GOT3 (cell line): ENCODE data around the gene HRK.

Source experiments
- DNase-seq: peaks from one replicate; lab custom pipeline; 2025; ENCODE audit warnings: mixed read lengths; lab: John Stamatoyannopoulos, UW

HRK gene

DNA sequence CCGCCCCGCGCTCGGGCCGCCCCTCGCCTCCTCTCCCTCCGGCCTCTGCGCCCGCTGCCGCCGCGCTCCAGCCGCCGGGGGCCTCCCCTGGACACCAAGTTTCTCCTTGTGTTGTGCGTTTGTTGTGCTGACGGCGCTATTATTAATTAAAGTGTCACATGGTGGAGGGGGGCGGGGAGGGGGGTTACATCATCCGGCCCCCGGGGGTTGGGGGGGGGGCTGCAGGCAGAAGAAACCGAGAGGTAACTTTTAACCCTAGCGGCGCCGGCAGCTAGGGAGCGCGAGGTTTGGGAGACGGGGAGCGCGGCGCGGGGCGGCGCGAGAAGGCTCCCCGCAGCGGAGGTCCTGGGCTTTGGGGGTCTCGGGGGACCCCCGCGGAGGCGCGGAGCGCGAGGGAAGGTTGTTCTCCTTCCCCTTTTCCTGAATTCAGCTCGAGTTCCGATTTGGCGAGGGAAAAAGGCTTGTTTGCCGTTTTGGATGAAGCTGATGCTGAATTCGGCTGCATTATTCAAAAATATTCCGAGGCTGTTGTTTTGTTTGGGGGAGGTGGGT is at the start of gene HRK:
HRK (minus strand) TSS at position 117 of the 552 bp plus-strand sequence. CDS start 134 bp downstream, outside the sequence.
- DNase-seq: no peak

DNA sequence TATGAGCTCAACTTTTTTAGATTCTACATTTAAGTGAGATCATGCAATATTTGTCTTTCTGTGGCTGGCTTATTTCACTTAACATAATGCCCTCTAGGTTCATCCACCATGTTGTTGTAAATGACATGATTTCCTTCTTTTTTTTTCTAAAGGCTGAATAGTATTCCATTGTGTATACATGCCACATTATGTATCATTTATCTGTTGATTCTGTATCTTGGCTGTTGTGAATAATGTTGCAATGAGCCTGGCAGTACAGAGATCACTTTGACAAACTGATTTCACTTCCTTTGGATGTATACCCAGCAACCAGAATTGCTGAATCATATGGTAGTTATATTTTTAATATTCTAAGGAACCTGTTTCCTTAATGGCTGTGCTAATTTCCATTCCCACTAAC is 48.6 kb upstream of the HRK start:
- DNase-seq: no peak

DNA sequence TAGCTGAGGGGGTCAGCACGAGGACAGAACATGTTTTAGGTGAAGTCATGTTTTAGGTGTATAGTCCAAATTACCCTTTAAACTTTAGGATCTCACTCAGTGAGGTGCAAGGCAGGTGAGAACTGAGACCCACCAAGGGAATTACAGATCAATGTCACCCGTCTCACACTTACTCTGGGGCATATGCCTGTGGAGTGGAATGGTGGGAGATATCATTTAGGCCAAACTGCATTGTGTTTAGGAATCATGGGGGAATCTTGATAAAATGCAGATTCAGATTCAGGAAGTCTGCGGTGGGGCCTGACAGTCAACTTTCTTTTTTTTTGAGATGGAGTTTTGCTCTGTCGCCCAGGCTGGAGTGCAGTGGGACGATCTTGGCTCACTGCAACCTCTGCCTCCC is 47.3 kb upstream of the HRK start:
- DNase-seq: no peak

DNA sequence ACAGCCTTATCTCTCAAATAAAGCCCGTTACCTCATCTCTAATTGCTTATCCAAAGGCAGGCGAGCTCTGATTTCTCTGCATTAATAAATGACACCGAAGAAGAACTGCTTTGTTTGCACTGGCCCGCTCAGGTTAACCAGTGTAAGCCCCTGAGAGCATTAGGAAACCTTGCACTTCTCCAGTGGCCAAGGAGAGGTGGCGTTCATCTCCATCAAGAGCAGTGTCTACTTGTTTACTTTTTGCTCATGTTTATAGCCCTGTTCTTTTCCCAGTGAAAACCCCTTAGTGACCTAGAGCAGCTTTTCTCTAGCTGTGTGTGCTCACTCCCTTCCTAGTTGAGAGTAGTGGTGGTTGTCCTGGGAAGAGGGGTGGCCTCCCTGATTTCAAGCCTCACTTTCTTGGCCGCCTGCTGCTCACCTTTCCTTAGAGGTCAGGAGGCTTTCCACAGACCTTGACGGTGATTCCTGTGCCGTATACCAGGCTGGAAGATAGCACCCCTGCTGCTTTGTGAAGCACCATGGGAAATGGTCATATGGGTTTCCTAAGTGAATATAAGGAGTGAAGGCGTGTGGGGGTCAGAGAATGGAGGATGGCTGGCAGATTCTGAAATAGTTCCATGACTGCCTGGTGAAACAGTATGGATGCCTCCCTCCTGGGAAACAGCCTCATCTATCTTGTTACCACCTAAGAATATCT is 46.2 kb upstream of the HRK start:
- DNase-seq: no peak

DNA sequence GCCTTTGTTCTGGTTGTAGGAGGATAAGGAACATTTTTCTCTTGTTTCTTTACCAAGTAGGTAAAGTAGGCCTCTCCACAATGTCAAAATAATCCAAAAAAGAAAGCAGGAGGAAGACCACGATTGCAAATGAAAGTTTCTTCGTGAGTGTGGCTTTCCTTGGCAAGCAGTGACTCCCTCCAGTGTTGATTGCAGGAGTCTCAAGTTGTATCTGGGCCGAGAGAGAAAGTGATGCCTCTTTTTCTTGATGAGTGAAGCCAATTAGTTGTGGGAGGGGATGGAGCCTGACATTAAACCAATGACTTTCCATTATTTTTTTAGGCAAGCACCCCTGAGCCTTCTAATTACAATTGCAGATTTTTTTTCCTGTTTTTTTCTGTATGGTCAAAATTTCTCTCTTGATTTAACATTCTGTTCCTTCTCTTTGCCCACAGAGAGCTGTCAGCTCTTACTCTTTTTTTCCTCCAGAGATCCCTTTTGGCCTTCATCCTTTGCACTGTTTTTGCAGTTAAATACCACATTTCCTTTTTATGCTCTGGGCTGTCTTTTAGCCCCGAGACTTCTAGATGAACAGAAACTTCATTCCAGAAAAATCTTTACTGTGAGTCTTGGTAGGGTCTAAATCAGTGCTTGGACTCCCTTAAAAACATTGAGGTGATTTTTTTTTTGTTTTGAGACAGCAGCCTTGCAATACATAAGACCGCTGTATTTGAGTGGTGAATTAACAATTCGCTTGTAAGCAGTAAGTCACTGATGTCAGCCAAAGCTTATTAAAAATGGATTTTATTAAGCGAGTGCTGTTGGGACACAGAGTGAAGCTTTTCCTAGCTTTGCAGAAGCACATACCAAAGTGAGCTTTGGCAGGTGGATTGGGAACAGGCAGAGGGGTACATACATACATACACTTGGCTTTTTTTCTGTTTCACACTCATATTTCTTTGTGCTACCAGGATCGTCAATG is 45.3 kb upstream of the HRK start:
- no peak for DNase-seq

DNA sequence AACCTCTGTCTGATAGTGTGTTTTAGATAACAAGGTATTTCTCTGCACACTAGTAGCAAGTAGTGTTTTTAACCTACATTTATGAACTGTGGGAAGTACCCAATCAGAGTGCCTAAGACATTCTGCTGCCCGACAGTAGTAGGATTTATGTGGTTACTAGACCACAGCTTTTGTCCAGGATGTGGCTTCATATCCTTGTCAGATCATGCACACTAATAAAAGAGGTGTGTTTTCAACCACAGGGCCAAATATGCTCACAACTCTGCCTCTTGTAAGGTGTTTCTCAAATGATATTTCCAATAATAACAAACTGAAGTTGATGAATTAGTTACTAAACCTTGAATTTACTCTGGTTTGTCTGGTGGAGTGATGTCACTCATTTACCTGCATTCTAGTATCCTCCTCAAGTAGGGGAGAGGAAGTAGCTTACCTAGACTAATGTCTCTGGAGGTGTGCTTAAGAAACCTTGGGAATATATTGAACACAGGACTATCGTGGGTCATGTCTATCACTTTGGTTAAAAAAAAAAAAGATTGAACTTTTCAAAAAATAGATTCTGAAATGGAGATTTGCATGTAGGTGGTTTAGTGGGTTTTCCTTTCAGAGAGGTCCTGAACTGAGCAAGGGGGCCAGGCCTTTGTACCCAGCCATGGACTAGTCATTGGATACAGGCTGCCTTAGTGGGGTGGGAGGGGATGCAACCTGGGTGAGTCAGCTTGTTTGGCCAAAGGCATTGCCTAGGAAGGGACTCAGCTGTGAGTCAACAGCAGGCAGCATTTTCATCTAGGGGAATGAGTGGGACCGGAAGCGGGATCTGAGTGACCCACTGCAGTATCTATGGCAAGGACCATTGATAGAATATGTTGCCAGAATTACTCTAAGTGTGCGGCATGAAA is 43.6 kb upstream of the HRK start:
- no peak for DNase-seq

DNA sequence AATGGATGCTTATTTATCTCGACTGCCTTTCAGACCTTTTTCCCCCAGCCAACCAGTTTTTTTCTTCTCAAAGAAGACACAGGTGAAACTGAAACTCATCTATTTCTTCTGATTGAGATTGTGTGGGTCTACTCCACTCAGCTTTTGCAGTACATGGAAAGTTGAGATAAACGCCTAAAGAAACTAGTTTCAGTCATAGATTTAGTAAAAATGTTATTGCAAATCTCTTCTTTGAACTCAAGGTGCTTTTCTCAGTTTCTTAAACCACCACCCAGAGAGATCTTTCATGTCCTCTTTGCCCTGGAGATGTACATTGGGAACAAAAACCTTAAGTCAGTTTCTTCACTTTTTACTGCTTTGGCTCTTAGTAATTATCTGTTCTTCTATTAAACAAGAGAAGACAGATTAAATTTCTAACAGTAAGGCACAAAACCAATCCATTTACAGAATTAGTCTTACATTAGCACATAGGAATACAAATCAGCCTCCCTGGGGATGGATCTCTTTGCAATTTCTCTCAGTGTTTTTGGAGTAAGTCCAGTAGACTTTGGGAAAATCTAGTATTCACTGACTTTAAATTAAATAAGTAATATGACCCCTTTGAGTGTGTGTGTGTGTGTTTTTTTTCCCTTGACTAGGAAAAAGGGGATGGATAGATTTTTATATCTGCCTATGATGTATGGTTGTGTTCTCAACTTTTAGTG is 41.1 kb upstream of the HRK start:
- DNase-seq: no peak

DNA sequence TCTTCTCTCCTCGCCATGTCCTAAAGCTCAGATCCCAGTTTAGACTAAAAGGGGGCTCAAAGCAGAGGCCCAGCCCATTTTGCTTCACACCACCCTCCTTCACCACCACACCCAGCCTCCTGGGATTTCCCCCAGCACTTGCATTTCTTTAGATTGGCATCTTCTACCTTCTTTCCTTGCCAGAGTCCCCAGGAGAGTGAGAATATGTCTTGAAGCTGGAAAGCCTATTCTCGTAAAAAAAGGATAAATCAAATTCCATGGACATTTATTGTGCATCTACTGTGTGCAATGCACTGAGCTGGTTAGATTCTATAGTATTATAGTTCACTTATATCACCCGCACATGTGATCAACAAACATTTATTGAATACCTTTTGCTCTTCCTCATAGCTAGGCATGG is 39.7 kb upstream of the HRK start:
- no peak for DNase-seq

DNA sequence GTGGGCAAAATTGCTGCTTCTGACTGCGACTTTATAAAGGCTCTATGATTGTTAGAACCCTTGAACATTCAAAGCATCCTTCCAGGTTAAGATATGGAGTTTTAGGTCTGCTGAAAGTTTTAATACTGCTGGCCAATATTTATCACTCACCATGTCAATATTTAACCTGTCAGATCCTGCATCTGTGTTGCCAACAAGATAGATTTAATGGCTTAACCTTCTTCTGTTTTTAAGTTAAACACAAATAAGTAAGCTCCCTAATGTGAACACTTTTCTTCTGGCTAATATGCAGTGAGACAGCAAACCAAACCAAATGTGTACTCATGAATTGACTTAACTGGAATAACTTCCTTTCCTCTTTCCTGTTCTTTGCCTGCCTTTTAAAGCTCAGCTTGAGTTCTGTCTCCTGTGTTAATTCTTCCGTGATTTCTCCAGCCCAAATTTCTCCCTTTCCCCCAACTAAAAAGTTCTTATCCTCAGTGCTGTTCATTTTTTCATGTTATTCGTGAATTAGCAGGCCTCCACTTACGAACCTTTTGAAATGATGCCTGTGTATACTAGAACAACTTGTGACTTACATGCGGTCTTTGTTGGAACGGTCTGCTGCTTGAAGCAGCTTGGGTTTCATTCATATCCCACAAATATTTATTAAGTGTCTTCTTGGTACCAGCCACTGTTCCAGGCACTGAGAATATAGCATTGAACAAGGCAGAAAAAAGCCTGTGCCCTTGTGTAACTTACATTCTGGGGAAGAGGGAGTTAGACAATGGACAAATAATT is 38.7 kb upstream of the HRK start:
- DNase-seq: no peak

DNA sequence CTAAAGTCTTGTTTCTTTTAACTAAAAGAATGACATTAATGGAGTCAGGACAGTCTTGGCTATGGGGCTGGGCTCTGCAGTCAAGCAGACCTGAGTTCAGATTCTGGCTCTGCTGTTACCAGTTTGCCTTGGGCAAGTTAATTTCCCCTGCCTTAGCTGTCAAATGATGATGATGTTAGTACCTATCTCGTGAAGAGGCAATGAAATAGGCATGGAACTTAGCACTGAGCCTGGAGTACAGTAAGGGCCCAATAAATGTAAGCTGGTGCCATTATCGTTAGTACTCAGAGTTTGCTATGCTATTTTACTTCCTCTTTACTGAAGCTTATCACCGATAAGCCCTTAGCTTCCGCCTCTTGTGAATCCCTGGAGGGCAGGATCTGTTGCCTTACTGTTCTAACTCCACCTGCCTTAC is 38.0 kb upstream of the HRK start:
- DNase-seq: no peak

DNA sequence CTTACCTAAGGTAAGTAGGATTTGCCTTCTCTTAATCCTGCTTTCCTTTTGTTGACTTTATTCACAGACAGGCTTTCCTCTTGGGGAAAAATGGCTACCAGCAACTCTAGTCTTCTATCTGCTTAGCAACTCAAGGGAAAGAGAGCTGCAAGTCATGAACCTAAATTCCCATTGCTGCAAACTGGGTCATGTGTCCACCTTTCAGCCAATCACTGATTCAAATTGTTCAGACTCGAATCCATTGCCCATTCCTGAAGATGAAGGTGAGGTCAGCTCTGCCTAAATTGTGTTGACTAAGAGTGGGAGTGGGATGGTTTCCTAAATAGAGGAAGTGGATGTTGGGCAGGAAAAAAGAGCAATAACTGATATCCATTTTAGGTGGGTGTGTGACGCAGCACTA is 37.2 kb upstream of the HRK start:
- DNase-seq: no peak

DNA sequence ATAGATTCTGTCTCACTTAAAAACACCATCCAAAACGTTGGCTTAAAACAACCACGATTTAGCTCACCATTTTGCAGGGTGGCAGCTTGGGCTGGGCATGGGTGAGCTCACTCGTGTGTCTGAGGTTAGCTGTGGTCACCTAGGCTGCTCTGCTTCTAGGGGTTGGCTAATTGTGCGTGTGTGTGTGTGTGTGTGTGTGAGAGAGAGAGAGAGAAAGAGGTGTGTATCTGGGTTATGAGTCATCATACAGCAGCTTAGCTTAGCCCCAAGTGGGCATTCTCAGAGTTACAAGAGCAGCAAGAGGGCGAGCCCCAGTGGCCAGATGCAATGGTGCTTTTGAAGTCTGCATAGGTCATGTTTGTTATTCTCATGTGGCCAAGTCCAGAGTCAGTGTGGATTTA is 35.5 kb upstream of the HRK start:
- no peak for DNase-seq

DNA sequence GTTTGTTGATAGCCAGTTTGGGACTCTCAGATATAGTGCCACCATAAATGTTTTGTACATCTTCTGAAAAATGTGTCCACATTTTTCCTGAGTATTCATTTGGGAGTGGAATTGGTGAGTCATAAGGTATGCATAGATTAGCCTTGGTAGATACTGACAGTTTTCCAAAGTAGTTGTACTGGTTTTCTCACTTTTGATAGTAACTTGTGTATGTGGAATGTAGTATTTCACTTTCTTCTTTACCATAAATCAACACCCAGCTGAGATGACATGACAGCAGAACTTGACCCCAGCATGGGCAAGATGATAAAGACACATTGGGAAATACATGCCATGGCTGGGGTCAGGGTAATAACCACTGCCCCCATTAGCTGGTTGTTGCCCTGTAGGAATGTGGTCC is 34.9 kb upstream of the HRK start:
- DNase-seq: no peak

DNA sequence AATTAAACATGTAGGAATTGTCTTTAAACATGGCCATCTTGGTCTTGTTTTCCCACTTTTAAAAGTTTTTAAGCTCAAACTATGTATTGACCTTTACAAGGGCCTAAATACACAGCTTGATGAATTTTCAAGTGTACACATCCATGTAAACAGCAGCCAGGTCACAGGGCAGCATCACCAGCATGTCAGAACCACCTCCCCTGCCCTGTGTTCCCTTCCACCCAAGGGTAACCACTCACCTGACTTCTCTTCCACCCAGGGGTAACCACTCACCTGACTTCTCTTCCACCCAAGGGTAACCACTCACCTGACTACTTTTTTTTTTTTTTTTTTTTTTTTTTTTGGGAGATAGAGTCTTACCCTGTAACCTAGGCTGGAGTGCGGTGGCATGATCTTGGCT is 34.1 kb upstream of the HRK start:
- DNase-seq: no peak

DNA sequence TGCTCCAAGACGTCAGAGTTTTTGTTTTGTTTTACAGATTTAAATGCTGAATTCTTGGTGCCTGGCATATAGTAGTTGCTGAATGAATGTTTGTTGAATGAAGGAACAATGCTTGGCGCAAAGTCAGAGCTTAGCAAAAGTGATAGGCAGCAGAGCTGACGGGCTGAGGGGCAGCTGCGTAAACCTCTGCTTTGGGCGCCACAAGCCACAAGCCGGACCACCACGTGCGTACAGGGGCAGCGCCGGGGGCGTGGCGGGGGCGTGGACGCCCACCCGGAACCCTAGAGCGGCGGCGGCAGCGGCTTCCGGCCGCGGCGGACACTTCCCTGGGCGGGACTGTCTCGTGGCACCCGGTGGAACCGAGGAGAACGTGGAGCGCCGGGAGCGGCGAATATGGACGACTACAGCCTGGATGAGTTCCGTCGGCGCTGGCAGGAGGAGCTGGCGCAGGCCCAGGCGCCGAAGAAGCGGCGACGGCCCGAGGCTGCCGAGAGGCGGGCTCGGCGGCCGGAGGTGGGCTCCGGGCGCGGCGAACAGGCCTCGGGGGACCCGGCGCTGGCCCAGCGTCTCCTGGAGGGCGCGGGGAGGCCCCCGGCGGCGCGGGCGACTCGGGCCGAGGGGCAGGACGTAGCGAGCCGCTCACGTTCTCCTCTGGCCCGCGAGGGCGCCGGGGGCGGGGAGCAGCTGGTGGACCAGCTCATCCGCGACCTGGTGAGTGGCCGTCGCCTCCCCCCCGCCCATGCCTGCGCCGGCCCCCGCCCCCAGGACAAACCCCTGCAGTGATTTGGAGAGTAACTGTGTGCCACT is 29.6 kb upstream of the HRK start, which contains the start of gene FBXW8:
FBXW8 (plus strand) TSS at position 306 of the 807 bp plus-strand sequence; CDS start at position 394, 88 bp downstream.
- DNase-seq: peak; percentile 29

DNA sequence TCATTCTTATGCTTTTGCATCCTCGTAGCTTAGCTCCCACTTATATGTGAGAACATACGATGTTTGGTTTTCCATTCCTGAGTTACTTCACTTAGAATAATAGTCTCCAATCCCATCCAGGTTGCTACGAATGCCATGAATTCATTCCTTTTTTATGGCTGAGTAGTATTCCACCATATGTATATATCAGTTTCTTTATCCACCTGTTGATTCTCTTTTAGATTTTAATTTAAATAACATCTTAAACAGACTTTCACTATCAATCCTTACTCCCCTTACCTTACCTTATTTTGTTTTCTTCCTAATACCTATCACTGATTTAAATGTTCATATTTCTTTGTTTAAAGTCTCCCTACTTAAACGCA is 29.0 kb upstream of the HRK start:
- no peak for DNase-seq

DNA sequence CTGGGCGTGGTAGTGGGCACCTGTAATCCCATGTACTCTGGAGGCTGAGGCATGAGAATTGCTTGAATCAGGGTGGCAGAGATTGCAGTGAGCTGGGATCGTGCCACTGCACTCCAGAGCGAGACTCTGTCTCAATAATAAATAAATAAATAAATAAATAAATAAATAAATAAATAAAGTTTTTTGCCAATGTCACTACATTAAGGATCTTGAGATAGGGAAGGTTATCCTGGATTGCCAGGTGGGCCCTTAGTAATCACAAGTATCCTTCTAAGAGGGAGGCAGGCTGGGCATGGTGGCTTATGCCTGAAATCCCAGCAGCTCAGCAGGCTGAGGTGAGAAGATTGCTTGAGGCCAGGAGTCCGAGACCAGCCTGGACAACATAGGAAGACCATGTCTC is 25.0 kb upstream of the HRK start:
- no peak for DNase-seq

DNA sequence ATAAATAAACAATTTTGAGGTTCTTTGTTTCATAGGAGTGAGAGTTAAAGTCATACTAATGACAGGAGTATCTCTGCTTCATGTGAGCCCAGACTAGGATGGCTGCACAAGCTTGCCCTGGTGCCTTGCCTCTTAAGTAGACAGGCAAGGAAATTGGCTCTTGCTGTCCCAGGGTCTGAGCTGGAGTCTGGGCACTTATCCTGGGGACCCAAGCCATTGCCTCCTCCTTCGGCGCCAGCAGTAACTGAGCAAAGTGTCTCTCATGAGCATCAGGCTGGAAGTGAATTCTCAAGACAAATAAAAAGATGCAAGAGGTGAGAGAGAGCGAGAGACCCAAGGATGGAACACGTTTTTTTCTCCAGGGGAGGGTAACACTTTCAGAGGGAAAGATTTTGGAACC is 22.6 kb upstream of the HRK start:
- DNase-seq: no peak

DNA sequence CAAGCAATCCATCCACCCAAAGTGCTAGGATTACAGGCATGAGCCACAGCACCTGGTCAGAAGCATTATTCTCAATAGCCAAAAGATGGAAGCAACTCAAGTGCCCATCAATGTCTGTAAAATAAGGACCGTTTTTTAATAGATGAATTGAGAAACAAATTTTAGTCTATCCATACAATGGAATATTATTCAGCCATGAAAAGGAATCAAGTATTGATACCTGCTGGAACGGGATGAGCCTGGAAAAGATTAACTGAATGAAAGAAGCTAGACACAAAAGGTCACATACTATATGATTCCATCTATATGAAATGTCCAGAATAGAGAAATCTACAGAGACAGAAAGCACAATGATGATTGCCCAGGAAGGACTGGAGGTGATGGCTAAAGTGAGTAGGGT is 20.4 kb upstream of the HRK start:
- no peak for DNase-seq

DNA sequence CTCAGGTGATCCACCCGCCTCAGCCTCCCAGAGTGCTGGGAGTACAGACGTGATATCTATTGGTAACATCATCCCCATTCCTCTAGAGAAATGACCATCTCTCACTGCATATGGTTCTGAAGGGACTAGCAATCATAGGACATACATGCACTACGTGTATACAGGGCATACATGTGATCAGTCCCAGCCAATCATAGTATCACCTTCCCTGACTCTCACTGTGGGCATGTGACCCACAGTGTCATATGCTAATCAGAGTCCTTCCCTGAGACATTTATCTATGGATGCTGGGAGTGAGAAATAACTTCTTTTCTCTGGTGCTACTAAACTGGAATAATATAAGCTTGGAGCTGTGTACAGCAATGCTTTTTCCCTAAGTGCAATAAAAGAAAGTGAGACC is 17.4 kb upstream of the HRK start:
- DNase-seq: no peak
